HG02870 (cell line): ENCODE results near the gene PLPP2.
"Not testable (repeated sequence)": the region's sequence is repeated elsewhere in the genome, so short reads cannot be mapped to it uniquely, and the experiment has no call there.

Experiments
- ATAC-seq: cut with Tn5 transposase; IDR thresholded peaks from one replicate; pipeline ENCODE4 v1.9.1; 2021; ENCODE audit warnings: mild to moderate bottlenecking, moderate library complexity; ENCODE audit not compliant: unreplicated experiment

PLPP2 gene

GRCh38 chr19:275958-276646 lies 15.1 kb downstream of the PLPP2 start:
- no peak for ATAC-seq

- ATAC-seq = no peak
These were observed 16.2 kb downstream of the PLPP2 start for GRCh38 chr19:275000-275399.

- no peak for ATAC-seq
These were observed 17.8 kb downstream of the PLPP2 start for GRCh38 chr19:273393-273792.

GRCh38 chr19:271856-272255 lies 19.3 kb downstream of the PLPP2 start:
- ATAC-seq = no peak

DNA sequence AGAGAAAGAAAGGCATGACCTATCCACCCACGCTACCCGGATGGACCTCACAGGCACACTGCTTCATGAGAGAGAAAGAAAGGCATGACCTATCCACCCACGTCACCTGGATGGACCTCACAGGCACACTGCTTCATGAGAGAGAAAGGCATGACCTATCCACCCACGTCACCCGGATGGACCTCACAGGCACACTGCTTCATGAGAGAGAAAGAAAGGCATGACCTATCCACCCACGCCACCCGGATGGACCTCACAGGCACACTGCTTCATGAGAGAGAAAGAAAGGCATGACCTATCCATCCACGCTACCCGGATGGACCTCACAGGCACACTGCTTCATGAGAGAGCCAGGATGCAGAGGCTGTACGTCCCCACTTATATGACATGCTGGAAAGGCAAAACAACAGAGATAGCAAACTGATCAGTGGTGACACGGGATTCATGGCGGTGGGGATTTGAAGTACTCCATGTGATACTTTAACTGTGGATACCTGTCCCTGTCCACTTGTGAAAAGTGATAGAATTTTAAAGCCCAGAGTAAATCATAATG lies 20.4 kb downstream of the PLPP2 start:
- not testable (repeated sequence) for ATAC-seq

GRCh38 chr19:269241-269640 lies 22.0 kb downstream of the PLPP2 start:
- no peak for ATAC-seq

DNA sequence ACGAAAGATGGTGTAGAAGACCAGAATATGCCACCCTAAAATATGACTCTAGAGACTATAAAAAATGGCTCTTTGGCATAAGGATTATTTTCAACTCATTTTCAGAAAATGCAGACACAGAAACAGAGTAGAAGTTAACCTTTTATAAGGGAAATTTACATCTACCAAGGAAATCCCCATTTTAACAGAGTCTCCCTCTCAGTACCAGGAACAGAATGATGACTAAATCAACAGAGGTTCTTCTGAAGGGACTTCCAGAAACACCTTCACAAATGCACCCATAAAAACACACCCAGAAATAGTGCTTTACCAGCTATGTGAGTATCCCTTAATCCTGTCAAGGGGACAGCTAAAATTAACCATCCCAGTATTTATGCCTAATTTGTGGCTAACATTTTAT lies 29.1 kb downstream of the PLPP2 start:
- ATAC-seq = no peak

GRCh38 chr19:256804-257203 lies 34.4 kb downstream of the PLPP2 start:
- ATAC-seq = not testable (repeated sequence)

- ATAC-seq = not testable (repeated sequence)
These were observed 38.6 kb downstream of the PLPP2 start for GRCh38 chr19:252421-253186.

DNA sequence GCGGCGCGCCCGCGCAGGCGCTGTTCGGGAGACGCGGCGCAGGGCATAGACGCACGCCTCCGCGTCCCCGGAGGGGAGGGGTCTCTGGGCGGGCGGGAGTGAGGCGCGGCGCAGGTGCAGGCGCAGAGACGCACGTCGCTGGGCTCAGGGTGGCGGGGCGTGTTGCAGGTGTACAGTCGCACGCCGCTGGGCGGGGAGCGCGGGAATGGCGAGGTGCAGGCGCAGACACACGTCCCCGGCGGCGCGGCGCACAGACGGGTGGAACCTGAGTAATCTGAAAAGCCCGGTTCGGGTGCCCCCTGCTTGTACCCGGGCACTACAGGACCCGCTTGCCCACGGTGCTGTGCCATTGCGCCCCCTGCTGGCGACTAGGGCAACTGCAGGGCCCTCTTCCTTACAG lies 44.7 kb downstream of the PLPP2 start:
- ATAC-seq = no peak

- not testable (repeated sequence) for ATAC-seq
These were observed 45.3 kb downstream of the PLPP2 start for GRCh38 chr19:245900-246299.

DNA sequence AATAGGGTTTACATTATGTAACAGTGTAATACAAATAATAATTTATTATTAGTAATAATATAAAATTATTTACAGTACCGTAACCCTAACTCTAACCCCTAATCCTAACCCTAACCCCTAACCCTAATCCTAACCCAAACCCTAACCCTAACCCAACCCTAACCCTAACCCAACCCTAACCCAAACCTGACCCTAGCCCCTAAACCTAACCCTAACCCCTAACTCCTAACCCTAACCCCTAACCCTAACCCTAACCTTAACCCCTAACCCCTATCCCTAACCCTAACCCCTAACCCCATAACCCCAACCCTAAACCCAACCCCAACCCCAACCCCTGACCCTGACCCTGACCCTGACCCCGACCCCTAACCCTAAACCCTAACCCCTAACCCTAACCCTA lies 45.7 kb downstream of the PLPP2 start:
- ATAC-seq = no peak
